SK-N-SH (cell line): Measurements from ENCODE around the gene HOXB9. TPM values are rescaled to one million over a fixed set of nuclear protein-coding genes. Genes with fewer than 3 reads are reported as not detected.

Experiments used
- CTCF ChIA-PET: fragments of 300-600, 350-600 bp; formaldehyde crosslinking; extraction: SDS; loops from one replicate; lab custom pipeline; 2021; lab: Yijun Ruan, JAX
- POLR2A ChIA-PET: fragments of 350-600 bp; sonication (Branson Sonifier 250); formaldehyde crosslinking; extraction: SDS; loops from one replicate; lab custom pipeline; 2020; ENCODE audit warnings: antibody characterized with exemption, inconsistent platforms; lab: Yijun Ruan, JAX
- DNase-seq: peaks from one replicate; pipeline ENCODE4 v3.0.0; 2012
- H2AFZ ChIP-seq: fragments of 200-600 bp; sonication (generic); 2 replicates; pipeline ENCODE4 v1.8.1; 2016; ENCODE audit warnings: antibody characterized with exemption, mild to moderate bottlenecking, low read depth
- H3F3A ChIP-seq: fragments of 200-600 bp; sonication (generic); replicated peaks from 2 replicates; pipeline ENCODE3; 2016; ENCODE audit warnings: antibody characterized with exemption, mild to moderate bottlenecking; ENCODE audit not compliant: insufficient read depth
- H3K27ac ChIP-seq, 2 experiments: fragments of 200-500 bp in 1 of 2; fragments of 200-600 bp in 1 of 2; sonication (Bioruptor generic) in 1 of 2; sonication (generic), shearing (Covaris generic) in 1 of 2; 2 replicates each; pipeline versions ENCODE4 v1.5.1 to v1.6.1; 2014 to 2016; ENCODE audit warnings: low read depth in 2 of 2, inconsistent platforms in 1 of 2, low read length in 1 of 2, mild to moderate bottlenecking in 1 of 2, mixed read lengths in 1 of 2
- H3K27me3 ChIP-seq: fragments of 200-600 bp; sonication (generic), shearing (Covaris generic); 2 replicates; pipeline ENCODE4 v1.6.1; 2016; ENCODE audit warnings: mixed run types; ENCODE audit not compliant: insufficient read depth
- H3K36me3 ChIP-seq, 2 experiments: fragments of 200-500 bp in 1 of 2; fragments of 200-600 bp in 1 of 2; sonication (Bioruptor generic) in 1 of 2; sonication (generic) in 1 of 2; replicated peaks in 1 of 2; 2 replicates each; pipeline versions ENCODE3 to v1.5.1; 2014 to 2016; ENCODE audit warnings: low read length in 1 of 2, mild to moderate bottlenecking in 1 of 2; ENCODE audit not compliant: insufficient read depth in 2 of 2, control insufficient read depth in 1 of 2
- H3K4me1 ChIP-seq, 2 experiments: fragments of 200-500 bp in 1 of 2; fragments of 200-600 bp in 1 of 2; sonication (Bioruptor generic) in 1 of 2; sonication (generic), shearing (Covaris generic) in 1 of 2; 2 replicates each; pipeline versions ENCODE4 v1.5.1 to v1.6.1; 2014 to 2016; ENCODE audit warnings: low read depth in 1 of 2, low read length in 1 of 2, mixed run types in 1 of 2; ENCODE audit not compliant: insufficient read depth in 2 of 2, control insufficient read depth in 1 of 2
- H3K4me2 ChIP-seq: fragments of 200-600 bp; sonication (generic), shearing (Covaris generic); 2 replicates; pipeline ENCODE4 v1.6.1; 2017; ENCODE audit warnings: mixed run types
- H3K4me3 ChIP-seq, 2 experiments: fragments of 200-500 bp in 1 of 2; fragments of 200-600 bp in 1 of 2; sonication (Bioruptor generic) in 1 of 2; sonication (generic), shearing (Covaris generic) in 1 of 2; 2 replicates each; pipeline versions ENCODE4 v1.5.1 to v1.8.1; 2014 to 2016; ENCODE audit warnings: low read depth in 2 of 2, inconsistent platforms in 1 of 2, low read length in 1 of 2, mild to moderate bottlenecking in 1 of 2, mixed read lengths in 1 of 2, moderate library complexity in 1 of 2
- H3K79me2 ChIP-seq: fragments of 200-600 bp; sonication (generic); 2 replicates; pipeline ENCODE4 v1.8.1; 2017; ENCODE audit warnings: mild to moderate bottlenecking; ENCODE audit not compliant: insufficient read depth
- H3K9ac ChIP-seq: fragments of 200-600 bp; sonication (generic); 2 replicates; pipeline ENCODE4 v1.6.1; 2017; ENCODE audit warnings: mixed run types
- H3K9me2 ChIP-seq: fragments of 200-600 bp; sonication (generic); 2 replicates; pipeline ENCODE4 v1.6.1; 2017; ENCODE audit warnings: mixed run types
- H3K9me3 ChIP-seq: fragments of 200-600 bp; sonication (generic); 2 replicates; pipeline ENCODE4 v1.6.1; 2017; ENCODE audit warnings: mixed run types, mild to moderate bottlenecking, moderate library complexity
- H4K20me1 ChIP-seq: fragments of 200-600 bp; sonication (generic); 2 replicates; pipeline ENCODE4 v1.6.1; 2017; ENCODE audit warnings: mild to moderate bottlenecking, mixed run types; ENCODE audit not compliant: insufficient read depth
- CHD2 ChIP-seq: fragments of 150-350 bp; IDR thresholded peaks from 2 replicates; pipeline ENCODE4 v1.6.1; 2018; ENCODE audit warnings: low read length; ENCODE audit not compliant: partially characterized antibody
- CTCF ChIP-seq: fragments of 200-600 bp; sonication (generic); IDR thresholded peaks from 2 replicates; pipeline ENCODE4 v1.6.1; 2017; ENCODE audit warnings: antibody characterized with exemption, mild to moderate bottlenecking, moderate library complexity
- ELF1 ChIP-seq: IDR thresholded peaks from 2 replicates; pipeline ENCODE4 v1.4.0; 2012
- EZH2phosphoT487 ChIP-seq: fragments of 200-600 bp; sonication (generic); IDR thresholded peaks from 2 replicates; pipeline ENCODE4 v1.6.1; 2017; ENCODE audit warnings: low read depth, mixed run types, mild to moderate bottlenecking, antibody characterized with exemption, moderate library complexity, borderline replicate concordance
- FOXJ3 ChIP-seq: sonication (generic); formaldehyde crosslinking; IDR thresholded peaks from 2 replicates; pipeline ENCODE4 v1.5.1; 2020; ENCODE audit warnings: mild to moderate bottlenecking, missing genetic modification reagents
- FOXM1 ChIP-seq: IDR thresholded peaks from 2 replicates; pipeline ENCODE4 v1.4.0; 2012; ENCODE audit warnings: low read depth, mild to moderate bottlenecking
- GATA2 ChIP-seq: sonication (generic); formaldehyde crosslinking; IDR thresholded peaks from 2 replicates; pipeline ENCODE4 v1.5.0; 2020; ENCODE audit warnings: mild to moderate bottlenecking, missing genetic modification reagents
- IRF3 ChIP-seq: fragments of 150-350 bp; IDR thresholded peaks from 2 replicates; pipeline ENCODE4 v1.6.1; 2016; ENCODE audit warnings: mild to moderate bottlenecking, low read depth, low read length
- MAX ChIP-seq: IDR thresholded peaks from 2 replicates; pipeline ENCODE4 v1.4.0; 2012; ENCODE audit warnings: low read depth
- MEF2A ChIP-seq: IDR thresholded peaks from 2 replicates; pipeline ENCODE4 v1.4.0; 2012; ENCODE audit warnings: low read depth, borderline replicate concordance
- NFIC ChIP-seq: IDR thresholded peaks from 2 replicates; pipeline ENCODE4 v1.4.0; 2012; ENCODE audit warnings: borderline replicate concordance
- NRF1 ChIP-seq: IDR thresholded peaks from 2 replicates; pipeline ENCODE4 v1.6.1; 2012; ENCODE audit warnings: low read depth, mild to moderate bottlenecking, low read length
- PBX3 ChIP-seq: IDR thresholded peaks from 2 replicates; pipeline ENCODE4; 2012
- RAD21 ChIP-seq: IDR thresholded peaks from 2 replicates; pipeline ENCODE4 v1.6.1; 2012; ENCODE audit warnings: mild to moderate bottlenecking, low read length
- RFX5 ChIP-seq: IDR thresholded peaks from 2 replicates; pipeline ENCODE4 v1.6.1; 2012; ENCODE audit warnings: mild to moderate bottlenecking, improper control_type of control experiment, low read length
- SIN3A ChIP-seq: IDR thresholded peaks from 2 replicates; pipeline ENCODE4 v1.6.1; 2012; ENCODE audit warnings: low read depth, mild to moderate bottlenecking, low read length, moderate library complexity, borderline replicate concordance
- TCF12 ChIP-seq: IDR thresholded peaks from 2 replicates; pipeline ENCODE4 v1.4.0; 2012
- TEAD4 ChIP-seq: IDR thresholded peaks from 2 replicates; pipeline ENCODE4 v1.4.0; 2012; ENCODE audit warnings: mild to moderate bottlenecking, borderline replicate concordance; ENCODE audit not compliant: insufficient read depth
- YY1 ChIP-seq: IDR thresholded peaks from 2 replicates; pipeline ENCODE4 v1.4.0; 2012; ENCODE audit warnings: low read depth, mild to moderate bottlenecking
- WGBS: methylation state at CpG from one replicate; pipeline ENCODE4 v1.1.6; 2017; ENCODE audit warnings: low lambda C conversion rate; 5-methylcytosine and 5-hydroxymethylcytosine counted together
- polyA plus RNA-seq, 3 experiments: library from polyadenylated mRNA; depleted of rRNA; stranded (reverse); fragments of >200 nt; gene quantifications; 2 replicates each; pipeline ENCODE4 v1.2.3, GENCODE V29; 2012

HOXB9 gene
- polyA plus RNA-seq, 1 of the 3 experiments (the other 2 are of a cell fraction), result not detected

GRCh38 chr17:48627118-48627597, 1.0 kb upstream of the HOXB9 start:
- WGBS, result 10% methylated on average over 5 of the region's 5 CpGs
- CTCF ChIA-PET, result interaction anchor here (1.1 to 7.6 kb wide), 5 partner anchors 9 to 257 kb away, joined by 3 to 50 read pairs (median 4); no protein-coding TSS in a partner anchor

More at GRCh38 chr17:48627118-48627597, 1.0 kb upstream of the HOXB9 start:
- Histone ChIP-seq H3K9me2 (no peaks in the 10 kb centered on the region), H3K9ac (no peak overlapping the region), H3K36me3 (no peaks in the 10 kb centered on the region), H3K9me3 (no peaks in the 10 kb centered on the region), H4K20me1 (peaks cover 3% of the 10 kb centered on the region; the same call in 1 of the 2 replicates), H3K27me3 (peaks cover 98% of the 10 kb centered on the region), H3K4me1 (no peaks in the 10 kb centered on the region), H3K4me3 (no peak overlapping the region), H3K27ac (no peak overlapping the region), H2AFZ (no peak overlapping the region)
- DNase-seq, result no peak
- TF ChIP-seq RFX5, result no peak
- no peak for TF ChIP-seq MEF2A
- TF ChIP-seq RAD21, result no peak
- TF ChIP-seq FOXJ3 (CRISPR knock-in tag), result no peak
- no peak for TF ChIP-seq TCF12
- no peak for TF ChIP-seq GATA2 (CRISPR knock-in tag)
- no peak for TF ChIP-seq SIN3A
- no peak for TF ChIP-seq CHD2
- no peak for TF ChIP-seq CTCF
- no peak for TF ChIP-seq IRF3
- TF ChIP-seq FOXM1, result no peak
- no peak for TF ChIP-seq ELF1
- no peak for TF ChIP-seq NFIC
- no peak for TF ChIP-seq YY1
- no peak for TF ChIP-seq TEAD4
- no peak for TF ChIP-seq NRF1
- TF ChIP-seq MAX, result no peak
- no peak for TF ChIP-seq EZH2phosphoT487
- TF ChIP-seq PBX3, result no peak
- TF ChIP-seq, all 33 proteins: peak for 0
- no peak overlapping the region for H3K4me2 ChIP-seq
- H3K79me2 ChIP-seq, result no peaks in the 10 kb centered on the region
- H3F3A ChIP-seq, result no peaks in the 10 kb centered on the region
- POLR2A ChIA-PET, result no interaction called here
